ENCODE measurements around the gene TNIP2. TPM values are rescaled to one million over a fixed set of nuclear protein-coding genes. Genes with fewer than 3 reads are reported as not detected.
A peak's percentile ranks its signal among the peaks of the same experiment; 100 is the strongest.
"Not testable (repeated sequence)": the region's sequence is repeated elsewhere in the genome, so short reads cannot be mapped to it uniquely, and the experiment has no call there.

Gene TNIP2
- total RNA-seq, 8 experiments from 2014 or later, result 10.5 to 42.8 (median 19.1) TPM

- in situ Hi-C loops (cut with MboI; ENCODE audit: low pct_unique_long_range_greater_than_20kb in 2 of 9, low sequenced_read_pairs in 9 of 9, unreplicated experiment in 9 of 9), result no loop called here
- WGBS, 10 experiments, result 80 to 100% (median 100%) methylated on average over 1 to 3 of the region's 6 CpGs; no CpG with 5 or more reads in 4 of the 10 experiments
- H3K27ac ChIP-seq, result no peak overlapping the region
- no peaks in the 10 kb centered on the region for H3K4me1 ChIP-seq (replicated peaks in 1 of 2)
- no peak for ATAC-seq (replicated peaks in 6 of 8)
- H3K4me3 ChIP-seq, result no peak overlapping the region
Measured at GRCh38 chr4:2742823-2743517, 13.2 kb downstream of the TNIP2 start.

GRCh38 chr4:2742081-2742822 is 13.9 kb downstream of the TNIP2 start:
- no peak for ATAC-seq (replicated peaks in 6 of 8)
- H3K4me3 ChIP-seq, result no peak overlapping the region
- H3K4me1 ChIP-seq (replicated peaks in 1 of 2), result no peaks in the 10 kb centered on the region
- WGBS, 10 experiments, result 89 to 100% (median 100%) methylated on average over 1 to 6 of the region's 27 CpGs; no CpG with 5 or more reads in 5 of the 10 experiments
- no peak overlapping the region for H3K27ac ChIP-seq
- in situ Hi-C loops (cut with MboI; ENCODE audit: low pct_unique_long_range_greater_than_20kb in 2 of 9, low sequenced_read_pairs in 9 of 9, unreplicated experiment in 9 of 9), result no loop called here

- WGBS, 10 experiments, result 60 to 100% (median 80%) methylated on average over 1 to 4 of the region's 9 CpGs; no CpG with 5 or more reads in 3 of the 10 experiments
- Histone ChIP-seq H3K4me1 (replicated peaks in 1 of 2) (no peaks in the 10 kb centered on the region), H3K4me3 (no peak overlapping the region), H3K27ac (no peak overlapping the region)
- in situ Hi-C loops (cut with MboI; ENCODE audit: low pct_unique_long_range_greater_than_20kb in 2 of 9, low sequenced_read_pairs in 9 of 9, unreplicated experiment in 9 of 9), result no loop called here
- ATAC-seq (replicated peaks in 6 of 8), result no peak
Measured at GRCh38 chr4:2741626-2742025, 14.5 kb downstream of the TNIP2 start.

- in situ Hi-C loops (cut with MboI; ENCODE audit: low pct_unique_long_range_greater_than_20kb in 2 of 9, low sequenced_read_pairs in 9 of 9, unreplicated experiment in 9 of 9); ATAC-seq (replicated peaks in 6 of 8); H3K4me3 ChIP-seq; H3K27ac ChIP-seq; H3K4me1 ChIP-seq (replicated peaks in 1 of 2): not testable (repeated sequence)
- 83 to 100% (median 86%) methylated on average over 1 of the region's 2 CpGs; no CpG with 5 or more reads in 7 of the 10 experiments for WGBS, 10 experiments
Measured at GRCh38 chr4:2738296-2738695, 17.8 kb downstream of the TNIP2 start.

- in situ Hi-C loops (cut with MboI; ENCODE audit: low pct_unique_long_range_greater_than_20kb in 2 of 9, low sequenced_read_pairs in 9 of 9, unreplicated experiment in 9 of 9), result no loop called here
- H3K4me3 ChIP-seq, result no peak overlapping the region
- H3K27ac ChIP-seq, result no peak overlapping the region
- no peak for ATAC-seq (replicated peaks in 6 of 8)
- H3K4me1 ChIP-seq (replicated peaks in 1 of 2), result no peaks in the 10 kb centered on the region
Measured at GRCh38 chr4:2735869-2736268, 20.3 kb downstream of the TNIP2 start.

- ATAC-seq (replicated peaks in 6 of 8), result no peak
- H3K4me3 ChIP-seq, result no peak overlapping the region
- WGBS, 10 experiments, result 89 to 100% (median 100%) methylated on average over 1 of the region's 1 CpG; no CpG with 5 or more reads in 6 of the 10 experiments
- H3K27ac ChIP-seq, result no peak overlapping the region
- H3K4me1 ChIP-seq (replicated peaks in 1 of 2), result no peaks in the 10 kb centered on the region
- in situ Hi-C loops (cut with MboI; ENCODE audit: low pct_unique_long_range_greater_than_20kb in 2 of 9, low sequenced_read_pairs in 9 of 9, unreplicated experiment in 9 of 9), result no loop called here
Measured at GRCh38 chr4:2734612-2735011, 21.5 kb downstream of the TNIP2 start.

GRCh38 chr4:2733844-2734574 is 22.1 kb downstream of the TNIP2 start:
- peak in 1 of 8 experiments; percentile 16 for ATAC-seq (replicated peaks in 6 of 8)
- no peak overlapping the region for H3K27ac ChIP-seq
- H3K4me3 ChIP-seq, result no peak overlapping the region
- in situ Hi-C loops (cut with MboI; ENCODE audit: low pct_unique_long_range_greater_than_20kb in 2 of 9, low sequenced_read_pairs in 9 of 9, unreplicated experiment in 9 of 9), result no loop called here
- WGBS, 10 experiments, result 100% methylated on average over 1 to 2 of the region's 2 CpGs; no CpG with 5 or more reads in 5 of the 10 experiments
- no peaks in the 10 kb centered on the region for H3K4me1 ChIP-seq (replicated peaks in 1 of 2)

- ATAC-seq (replicated peaks in 6 of 8), result peak in 5 of 8 experiments; percentile 27 to 46 (median 42)
- 87 to 100% (median 100%) methylated on average over 1 to 7 of the region's 21 CpGs; no CpG with 5 or more reads in 3 of the 10 experiments for WGBS, 10 experiments
- no peak overlapping the region for H3K4me3 ChIP-seq
- in situ Hi-C loops (cut with MboI; ENCODE audit: low pct_unique_long_range_greater_than_20kb in 2 of 9, low sequenced_read_pairs in 9 of 9, unreplicated experiment in 9 of 9), result no loop called here
- H3K27ac ChIP-seq, result no peak overlapping the region
- H3K4me1 ChIP-seq (replicated peaks in 1 of 2), result no peaks in the 10 kb centered on the region
Measured at GRCh38 chr4:2733001-2733843, 22.9 kb downstream of the TNIP2 start.

GRCh38 chr4:2732526-2732925 is 23.6 kb downstream of the TNIP2 start:
- no peak overlapping the region for H3K4me3 ChIP-seq
- peak in 5 of 8 experiments; percentile 9 to 24 (median 16) for ATAC-seq (replicated peaks in 6 of 8)
- no peak overlapping the region for H3K27ac ChIP-seq
- in situ Hi-C loops (cut with MboI; ENCODE audit: low pct_unique_long_range_greater_than_20kb in 2 of 9, low sequenced_read_pairs in 9 of 9, unreplicated experiment in 9 of 9), result no loop called here
- H3K4me1 ChIP-seq (replicated peaks in 1 of 2), result no peaks in the 10 kb centered on the region
- WGBS, 10 experiments, result 29 to 100% (median 100%) methylated on average over 1 to 3 of the region's 6 CpGs; no CpG with 5 or more reads in 7 of the 10 experiments

- WGBS, 10 experiments, result 60 to 100% (median 88%) methylated on average over 1 to 7 of the region's 28 CpGs; no CpG with 5 or more reads in 5 of the 10 experiments
- Histone ChIP-seq H3K4me3 (no peak overlapping the region), H3K4me1 (replicated peaks in 1 of 2) (no peaks in the 10 kb centered on the region), H3K27ac (no peak overlapping the region)
- in situ Hi-C loops (cut with MboI; ENCODE audit: low pct_unique_long_range_greater_than_20kb in 2 of 9, low sequenced_read_pairs in 9 of 9, unreplicated experiment in 9 of 9), result no loop called here
- ATAC-seq (replicated peaks in 6 of 8), result peak in 5 of 8 experiments; percentile 15 to 71 (median 52)
Measured at GRCh38 chr4:2731907-2732317, 24.2 kb downstream of the TNIP2 start.

GRCh38 chr4:2729533-2729875 is 26.6 kb downstream of the TNIP2 start:
- 89 to 100% (median 100%) methylated on average over 1 to 8 of the region's 9 CpGs; no CpG with 5 or more reads in 5 of the 10 experiments for WGBS, 10 experiments
- ATAC-seq (replicated peaks in 6 of 8), result no peak
- H3K4me1 ChIP-seq (replicated peaks in 1 of 2), result no peaks in the 10 kb centered on the region
- H3K27ac ChIP-seq, result no peak overlapping the region
- in situ Hi-C loops (cut with MboI; ENCODE audit: low pct_unique_long_range_greater_than_20kb in 2 of 9, low sequenced_read_pairs in 9 of 9, unreplicated experiment in 9 of 9), result no loop called here
- no peak overlapping the region for H3K4me3 ChIP-seq

GRCh38 chr4:2728806-2729532 is 27.2 kb downstream of the TNIP2 start:
- in situ Hi-C loops (cut with MboI; ENCODE audit: low pct_unique_long_range_greater_than_20kb in 2 of 9, low sequenced_read_pairs in 9 of 9, unreplicated experiment in 9 of 9), result no loop called here
- ATAC-seq (replicated peaks in 6 of 8), result no peak
- no peak overlapping the region for H3K27ac ChIP-seq

More at GRCh38 chr4:2728806-2729532, 27.2 kb downstream of the TNIP2 start:
- WGBS, 10 experiments, result 80 to 100% (median 98%) methylated on average over 1 to 9 of the region's 12 CpGs; no CpG with 5 or more reads in 2 of the 10 experiments
- Histone ChIP-seq H3K4me3 (no peak overlapping the region), H3K4me1 (replicated peaks in 1 of 2) (no peaks in the 10 kb centered on the region)

All from motor neuron (in vitro differentiated cells).